ENCODE measurements around the gene CEP164.

DNA sequence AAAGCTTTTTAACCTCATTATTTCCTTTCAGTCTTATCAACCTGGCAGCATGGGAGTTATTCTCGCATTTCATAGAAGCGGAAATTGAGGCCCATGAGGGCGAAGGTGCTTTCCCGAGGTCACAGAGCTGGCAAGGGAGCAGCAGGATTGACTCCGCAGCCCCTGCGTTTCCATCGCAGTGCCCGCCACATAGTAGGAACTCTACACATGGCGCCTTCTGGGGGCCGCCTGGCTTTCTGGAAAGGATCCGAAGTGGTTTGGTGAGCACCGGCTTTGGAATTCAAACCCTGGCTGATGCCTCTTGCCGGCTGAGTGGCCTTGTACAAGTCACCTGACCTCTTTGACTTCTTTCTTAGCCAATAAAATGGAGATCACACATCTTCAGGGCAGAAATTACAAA is 93.4 kb downstream of the CEP164 start:
- TF ChIP-seq CTCF (IDR thresholded peaks at IDR 0.05) (no peak), POLR2A (IDR thresholded peaks at IDR 0.05) (no peak)
